K562 (cell line): ENCODE data around the gene FKBP9. TPM values are rescaled to one million over a fixed set of nuclear protein-coding genes. Genes with fewer than 3 reads are reported as not detected.

ENCODE experiments used
- HDAC6 ChIP-seq: IDR thresholded peaks from 2 replicates; pipeline ENCODE4 v1.6.1; 2012; ENCODE audit warnings: low read depth, mild to moderate bottlenecking, control low read depth, inconsistent platforms, low read length, moderate library complexity
- KLF13 ChIP-seq: fragments of 450-650 bp; IDR thresholded peaks from 2 replicates; pipeline ENCODE4 v1.6.1; 2016; ENCODE audit warnings: missing genetic modification characterization, low read depth, mild to moderate bottlenecking, missing compliant biosample characterization, moderate library complexity, borderline replicate concordance
- POLR2A ChIP-seq: fragments of 450-650 bp; conservative IDR thresholded peaks from 2 replicates; pipeline ENCODE4 v1.6.1; 2016
- PRMT5 ChIP-seq: sonication (generic); formaldehyde crosslinking; IDR thresholded peaks from 2 replicates; pipeline ENCODE4 v1.5.0; 2020; ENCODE audit warnings: missing genetic modification reagents
- PTTG1 ChIP-seq: fragments of 450-650 bp; IDR thresholded peaks from 2 replicates; pipeline ENCODE4 v1.6.1; 2016; ENCODE audit warnings: low read depth, mild to moderate bottlenecking, missing genetic modification characterization, missing compliant biosample characterization
- RBM15 ChIP-seq: fragments of 200-400 bp; formaldehyde crosslinking; IDR thresholded peaks from 2 replicates; pipeline ENCODE4 v1.6.1; 2018; ENCODE audit warnings: mild to moderate bottlenecking, low read length, moderate library complexity; ENCODE audit not compliant: insufficient read depth
- ZBTB1 ChIP-seq: sonication (generic); formaldehyde crosslinking; IDR thresholded peaks from 2 replicates; pipeline ENCODE4 v1.8.1; 2023; ENCODE audit warnings: missing genetic modification reagents, low read depth, mild to moderate bottlenecking, borderline replicate concordance
- ZNF217 ChIP-seq: sonication (generic); formaldehyde crosslinking; IDR thresholded peaks from 2 replicates; pipeline ENCODE4 v1.8.0; 2022; ENCODE audit warnings: mild to moderate bottlenecking, missing genetic modification reagents
- ZNF232 ChIP-seq: sonication (generic); formaldehyde crosslinking; IDR thresholded peaks from 2 replicates; pipeline ENCODE4 v1.8.0; 2022; ENCODE audit warnings: mild to moderate bottlenecking, missing genetic modification reagents
- polyA plus RNA-seq, 8 experiments: library from polyadenylated mRNA; depleted of rRNA in 4 of 8; stranded (reverse) in 5 of 8; unstranded in 3 of 8; fragments of >200 nt; fragmentation: Nextera tagmentation in 2 of 8; fragmentation: Illumina TruSeq in 1 of 8; extraction: Ambion mirVana in 2 of 8; extraction: Trizol in 1 of 8; gene quantifications; 2 replicates each; pipeline versions ENCODE4 v1.2.1 to v1.2.3, GENCODE V29; 2011 to 2014; ENCODE audit warnings: inconsistent platforms in 1 of 8, missing spikeins in 1 of 8
- total RNA-seq, 7 experiments: library from RNA; depleted of rRNA in 6 of 7; stranded (reverse); fragments of >200 nt in 6 of 7; fragmentation: Illumina TruSeq in 2 of 7; extraction: Trizol in 2 of 7; gene quantifications; 2 replicates each; pipeline versions ENCODE4 v1.2.1 to v1.2.3, GENCODE V29; 2011 to 2021; ENCODE audit warnings: low replicate concordance in 1 of 7
- TF ChIP-seq, protein P1 (sequence below): fragments of 200-600 bp; sonication (generic); IDR thresholded peaks from one replicate; pipeline ENCODE4 v1.6.1; 2012; ENCODE audit warnings: mild to moderate bottlenecking, low read depth, low read length, inconsistent platforms
- TF ChIP-seq, protein P2 (sequence below): IDR thresholded peaks from 2 replicates; pipeline ENCODE4 v1.6.1; 2011; ENCODE audit warnings: borderline replicate concordance, low read depth, mild to moderate bottlenecking, moderate library complexity, low read length; ENCODE audit not compliant: insufficient read depth, poor library complexity, severe bottlenecking
- TF ChIP-seq, protein P3 (sequence below): fragments of 450-650 bp; formaldehyde crosslinking; IDR thresholded peaks from 2 replicates; pipeline ENCODE4 v1.4.0; 2020; ENCODE audit warnings: mild to moderate bottlenecking, moderate library complexity

FKBP9 gene
- total and polyA plus RNA-seq, 9 of the 15 experiments (the other 6 are each of a cell fraction or from before 2014, with no cell fraction given): 5.9 to 23.7 (median 15.8) TPM

DNA sequence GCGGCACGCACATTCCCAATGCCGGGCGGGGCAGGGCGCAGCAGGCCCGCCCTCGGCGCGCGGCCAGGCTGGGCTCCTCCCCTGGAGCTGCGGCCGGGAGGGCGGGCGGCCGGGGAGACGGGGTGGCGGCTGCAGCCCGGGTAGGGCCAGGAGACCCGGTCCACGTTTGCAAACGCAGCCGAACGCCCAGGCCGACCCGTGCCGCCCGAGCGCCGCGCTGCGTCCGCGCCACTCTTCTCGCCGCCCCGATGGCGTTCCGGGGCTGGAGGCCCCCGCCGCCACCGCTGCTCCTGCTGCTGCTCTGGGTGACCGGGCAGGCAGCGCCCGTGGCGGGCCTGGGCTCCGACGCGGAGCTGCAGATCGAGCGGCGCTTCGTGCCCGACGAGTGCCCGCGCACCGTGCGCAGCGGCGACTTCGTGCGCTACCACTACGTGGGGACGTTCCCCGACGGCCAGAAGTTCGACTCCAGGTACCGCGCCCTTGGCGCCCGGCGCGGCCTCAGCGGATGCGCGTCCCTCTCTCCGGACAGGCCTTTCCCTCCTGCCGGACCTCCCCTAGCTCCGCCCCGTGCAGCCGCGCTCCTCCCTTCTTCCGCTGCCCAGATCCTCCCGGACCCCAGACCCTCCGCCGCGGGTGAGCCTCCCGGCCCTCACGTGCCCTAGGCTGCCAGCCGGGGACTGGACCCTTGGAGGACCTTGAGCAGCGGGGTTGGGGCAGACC, at the start of gene FKBP9 (continued):
- TF ChIP-seq, protein P1, sequence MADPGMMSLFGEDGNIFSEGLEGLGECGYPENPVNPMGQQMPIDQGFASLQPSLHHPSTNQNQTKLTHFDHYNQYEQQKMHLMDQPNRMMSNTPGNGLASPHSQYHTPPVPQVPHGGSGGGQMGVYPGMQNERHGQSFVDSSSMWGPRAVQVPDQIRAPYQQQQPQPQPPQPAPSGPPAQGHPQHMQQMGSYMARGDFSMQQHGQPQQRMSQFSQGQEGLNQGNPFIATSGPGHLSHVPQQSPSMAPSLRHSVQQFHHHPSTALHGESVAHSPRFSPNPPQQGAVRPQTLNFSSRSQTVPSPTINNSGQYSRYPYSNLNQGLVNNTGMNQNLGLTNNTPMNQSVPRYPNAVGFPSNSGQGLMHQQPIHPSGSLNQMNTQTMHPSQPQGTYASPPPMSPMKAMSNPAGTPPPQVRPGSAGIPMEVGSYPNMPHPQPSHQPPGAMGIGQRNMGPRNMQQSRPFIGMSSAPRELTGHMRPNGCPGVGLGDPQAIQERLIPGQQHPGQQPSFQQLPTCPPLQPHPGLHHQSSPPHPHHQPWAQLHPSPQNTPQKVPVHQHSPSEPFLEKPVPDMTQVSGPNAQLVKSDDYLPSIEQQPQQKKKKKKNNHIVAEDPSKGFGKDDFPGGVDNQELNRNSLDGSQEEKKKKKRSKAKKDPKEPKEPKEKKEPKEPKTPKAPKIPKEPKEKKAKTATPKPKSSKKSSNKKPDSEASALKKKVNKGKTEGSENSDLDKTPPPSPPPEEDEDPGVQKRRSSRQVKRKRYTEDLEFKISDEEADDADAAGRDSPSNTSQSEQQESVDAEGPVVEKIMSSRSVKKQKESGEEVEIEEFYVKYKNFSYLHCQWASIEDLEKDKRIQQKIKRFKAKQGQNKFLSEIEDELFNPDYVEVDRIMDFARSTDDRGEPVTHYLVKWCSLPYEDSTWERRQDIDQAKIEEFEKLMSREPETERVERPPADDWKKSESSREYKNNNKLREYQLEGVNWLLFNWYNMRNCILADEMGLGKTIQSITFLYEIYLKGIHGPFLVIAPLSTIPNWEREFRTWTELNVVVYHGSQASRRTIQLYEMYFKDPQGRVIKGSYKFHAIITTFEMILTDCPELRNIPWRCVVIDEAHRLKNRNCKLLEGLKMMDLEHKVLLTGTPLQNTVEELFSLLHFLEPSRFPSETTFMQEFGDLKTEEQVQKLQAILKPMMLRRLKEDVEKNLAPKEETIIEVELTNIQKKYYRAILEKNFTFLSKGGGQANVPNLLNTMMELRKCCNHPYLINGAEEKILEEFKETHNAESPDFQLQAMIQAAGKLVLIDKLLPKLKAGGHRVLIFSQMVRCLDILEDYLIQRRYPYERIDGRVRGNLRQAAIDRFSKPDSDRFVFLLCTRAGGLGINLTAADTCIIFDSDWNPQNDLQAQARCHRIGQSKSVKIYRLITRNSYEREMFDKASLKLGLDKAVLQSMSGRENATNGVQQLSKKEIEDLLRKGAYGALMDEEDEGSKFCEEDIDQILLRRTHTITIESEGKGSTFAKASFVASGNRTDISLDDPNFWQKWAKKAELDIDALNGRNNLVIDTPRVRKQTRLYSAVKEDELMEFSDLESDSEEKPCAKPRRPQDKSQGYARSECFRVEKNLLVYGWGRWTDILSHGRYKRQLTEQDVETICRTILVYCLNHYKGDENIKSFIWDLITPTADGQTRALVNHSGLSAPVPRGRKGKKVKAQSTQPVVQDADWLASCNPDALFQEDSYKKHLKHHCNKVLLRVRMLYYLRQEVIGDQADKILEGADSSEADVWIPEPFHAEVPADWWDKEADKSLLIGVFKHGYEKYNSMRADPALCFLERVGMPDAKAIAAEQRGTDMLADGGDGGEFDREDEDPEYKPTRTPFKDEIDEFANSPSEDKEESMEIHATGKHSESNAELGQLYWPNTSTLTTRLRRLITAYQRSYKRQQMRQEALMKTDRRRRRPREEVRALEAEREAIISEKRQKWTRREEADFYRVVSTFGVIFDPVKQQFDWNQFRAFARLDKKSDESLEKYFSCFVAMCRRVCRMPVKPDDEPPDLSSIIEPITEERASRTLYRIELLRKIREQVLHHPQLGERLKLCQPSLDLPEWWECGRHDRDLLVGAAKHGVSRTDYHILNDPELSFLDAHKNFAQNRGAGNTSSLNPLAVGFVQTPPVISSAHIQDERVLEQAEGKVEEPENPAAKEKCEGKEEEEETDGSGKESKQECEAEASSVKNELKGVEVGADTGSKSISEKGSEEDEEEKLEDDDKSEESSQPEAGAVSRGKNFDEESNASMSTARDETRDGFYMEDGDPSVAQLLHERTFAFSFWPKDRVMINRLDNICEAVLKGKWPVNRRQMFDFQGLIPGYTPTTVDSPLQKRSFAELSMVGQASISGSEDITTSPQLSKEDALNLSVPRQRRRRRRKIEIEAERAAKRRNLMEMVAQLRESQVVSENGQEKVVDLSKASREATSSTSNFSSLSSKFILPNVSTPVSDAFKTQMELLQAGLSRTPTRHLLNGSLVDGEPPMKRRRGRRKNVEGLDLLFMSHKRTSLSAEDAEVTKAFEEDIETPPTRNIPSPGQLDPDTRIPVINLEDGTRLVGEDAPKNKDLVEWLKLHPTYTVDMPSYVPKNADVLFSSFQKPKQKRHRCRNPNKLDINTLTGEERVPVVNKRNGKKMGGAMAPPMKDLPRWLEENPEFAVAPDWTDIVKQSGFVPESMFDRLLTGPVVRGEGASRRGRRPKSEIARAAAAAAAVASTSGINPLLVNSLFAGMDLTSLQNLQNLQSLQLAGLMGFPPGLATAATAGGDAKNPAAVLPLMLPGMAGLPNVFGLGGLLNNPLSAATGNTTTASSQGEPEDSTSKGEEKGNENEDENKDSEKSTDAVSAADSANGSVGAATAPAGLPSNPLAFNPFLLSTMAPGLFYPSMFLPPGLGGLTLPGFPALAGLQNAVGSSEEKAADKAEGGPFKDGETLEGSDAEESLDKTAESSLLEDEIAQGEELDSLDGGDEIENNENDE: no peak
- TF ChIP-seq, protein P2, sequence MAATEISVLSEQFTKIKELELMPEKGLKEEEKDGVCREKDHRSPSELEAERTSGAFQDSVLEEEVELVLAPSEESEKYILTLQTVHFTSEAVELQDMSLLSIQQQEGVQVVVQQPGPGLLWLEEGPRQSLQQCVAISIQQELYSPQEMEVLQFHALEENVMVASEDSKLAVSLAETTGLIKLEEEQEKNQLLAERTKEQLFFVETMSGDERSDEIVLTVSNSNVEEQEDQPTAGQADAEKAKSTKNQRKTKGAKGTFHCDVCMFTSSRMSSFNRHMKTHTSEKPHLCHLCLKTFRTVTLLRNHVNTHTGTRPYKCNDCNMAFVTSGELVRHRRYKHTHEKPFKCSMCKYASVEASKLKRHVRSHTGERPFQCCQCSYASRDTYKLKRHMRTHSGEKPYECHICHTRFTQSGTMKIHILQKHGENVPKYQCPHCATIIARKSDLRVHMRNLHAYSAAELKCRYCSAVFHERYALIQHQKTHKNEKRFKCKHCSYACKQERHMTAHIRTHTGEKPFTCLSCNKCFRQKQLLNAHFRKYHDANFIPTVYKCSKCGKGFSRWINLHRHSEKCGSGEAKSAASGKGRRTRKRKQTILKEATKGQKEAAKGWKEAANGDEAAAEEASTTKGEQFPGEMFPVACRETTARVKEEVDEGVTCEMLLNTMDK: no peak
- TF ChIP-seq ZNF217 (no peak), ZBTB1 (peak; percentile 68; the same call in 1 of the 2 replicates), KLF13 (tag) (no peak), RBM15 (no peak), POLR2A (peak; percentile 70), PRMT5 (no peak), ZNF232 (no peak), HDAC6 (no peak; the same call in 1 of the 2 replicates), PTTG1 (tag) (no peak)
- TF ChIP-seq, protein P3, sequence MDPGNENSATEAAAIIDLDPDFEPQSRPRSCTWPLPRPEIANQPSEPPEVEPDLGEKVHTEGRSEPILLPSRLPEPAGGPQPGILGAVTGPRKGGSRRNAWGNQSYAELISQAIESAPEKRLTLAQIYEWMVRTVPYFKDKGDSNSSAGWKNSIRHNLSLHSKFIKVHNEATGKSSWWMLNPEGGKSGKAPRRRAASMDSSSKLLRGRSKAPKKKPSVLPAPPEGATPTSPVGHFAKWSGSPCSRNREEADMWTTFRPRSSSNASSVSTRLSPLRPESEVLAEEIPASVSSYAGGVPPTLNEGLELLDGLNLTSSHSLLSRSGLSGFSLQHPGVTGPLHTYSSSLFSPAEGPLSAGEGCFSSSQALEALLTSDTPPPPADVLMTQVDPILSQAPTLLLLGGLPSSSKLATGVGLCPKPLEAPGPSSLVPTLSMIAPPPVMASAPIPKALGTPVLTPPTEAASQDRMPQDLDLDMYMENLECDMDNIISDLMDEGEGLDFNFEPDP (CRISPR knock-in tag): no peak
